ENCODE data around the gene IGF2BP2. TPM values are rescaled to one million over a fixed set of nuclear protein-coding genes. Genes with fewer than 3 reads are reported as not detected.

IGF2BP2 gene
- 15.9 and 60.4 TPM in 2 replicates for total RNA-seq

DNA sequence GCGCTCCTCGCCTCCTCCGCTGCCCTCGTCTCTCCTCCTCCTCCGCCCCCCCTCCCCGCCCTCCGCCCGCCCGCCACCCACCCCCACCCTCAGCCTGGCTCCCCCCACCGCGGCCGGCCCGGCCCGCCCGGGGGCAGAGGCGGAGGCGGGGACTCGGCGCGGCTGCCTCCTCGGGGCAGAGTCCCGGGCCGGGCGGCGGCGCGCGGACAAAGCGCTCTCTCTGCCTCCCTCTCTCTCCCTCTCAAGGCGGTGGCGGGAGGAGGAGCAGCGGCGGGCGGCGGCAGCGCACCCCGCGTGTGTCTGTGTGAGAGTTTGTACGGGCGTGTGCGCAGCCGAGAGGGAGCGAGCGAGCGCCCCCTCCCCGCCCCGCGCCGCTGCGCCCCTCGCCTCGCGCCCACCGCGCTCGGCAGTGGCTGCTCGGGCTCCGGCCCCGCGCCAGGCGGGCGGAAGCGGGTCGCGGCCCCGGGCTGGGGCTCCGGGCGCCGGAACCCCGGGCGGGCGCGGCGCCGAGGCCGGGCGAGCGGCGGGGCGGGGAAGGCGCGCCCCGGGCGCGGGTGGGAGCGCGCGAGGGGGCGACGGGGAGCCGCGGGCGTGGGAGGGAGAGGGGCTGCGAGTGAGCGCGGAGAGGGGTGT is at the start of gene IGF2BP2:
Gene IGF2BP2, minus strand, starts transcription at position 37 of the 633 bp plus-strand sequence. CDS start 82 bp downstream, outside the sequence.

Other genes with a start within 250 kb of the IGF2BP2 start
- 21.7 and 39.9 TPM in 2 replicates for gene SENP2, start 238.7 kb downstream of the IGF2BP2 start, total RNA-seq
- 188 and 217 TPM in 2 replicates for gene TRA2B, start 113.0 kb upstream of the IGF2BP2 start, total RNA-seq